Activated T-helper 9 cell treated with anti-CD3 and anti-CD28 coated beads, Interleukin-2, amount 50 U/mL, for 16 hours (primary cell): ENCODE results near the gene OR10J1.
"Not testable (repeated sequence)": the region's sequence is repeated elsewhere in the genome, so short reads cannot be mapped to it uniquely, and the experiment has no call there.

ENCODE experiments used
- DNase-seq: peaks from one replicate; pipeline ENCODE4 v3.0.0-alpha.2; 2020; ENCODE audit warnings: low read depth

Gene OR10J1, protein sequence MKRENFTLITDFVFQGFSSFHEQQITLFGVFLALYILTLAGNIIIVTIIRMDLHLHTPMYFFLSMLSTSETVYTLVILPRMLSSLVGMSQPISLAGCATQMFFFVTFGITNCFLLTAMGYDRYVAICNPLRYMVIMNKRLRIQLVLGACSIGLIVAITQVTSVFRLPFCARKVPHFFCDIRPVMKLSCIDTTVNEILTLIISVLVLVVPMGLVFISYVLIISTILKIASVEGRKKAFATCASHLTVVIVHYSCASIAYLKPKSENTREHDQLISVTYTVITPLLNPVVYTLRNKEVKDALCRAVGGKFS

DNA sequence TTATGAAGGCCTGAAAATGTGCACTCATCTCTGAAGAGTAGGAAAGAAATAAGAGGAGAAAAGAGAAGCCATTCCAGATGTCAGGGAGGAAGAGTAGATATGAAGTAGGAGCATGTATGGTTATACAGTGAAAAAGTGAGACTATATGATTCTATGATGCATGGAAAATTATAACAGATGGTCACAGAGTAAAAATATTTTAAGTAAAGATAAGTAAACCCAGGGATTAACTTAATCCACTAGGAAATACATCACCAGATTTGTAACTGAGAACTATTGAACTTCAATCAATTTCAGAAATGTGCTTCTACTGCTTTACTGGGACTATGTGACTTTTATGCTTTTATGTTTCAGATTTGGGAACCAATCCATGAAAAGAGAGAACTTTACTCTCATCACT lies at the start of gene OR10J1:
TSS of gene OR10J1 (plus strand) at position 301 of the 400 bp plus-strand sequence. CDS start at position 371, 70 bp downstream.
- no peak for DNase-seq

DNA sequence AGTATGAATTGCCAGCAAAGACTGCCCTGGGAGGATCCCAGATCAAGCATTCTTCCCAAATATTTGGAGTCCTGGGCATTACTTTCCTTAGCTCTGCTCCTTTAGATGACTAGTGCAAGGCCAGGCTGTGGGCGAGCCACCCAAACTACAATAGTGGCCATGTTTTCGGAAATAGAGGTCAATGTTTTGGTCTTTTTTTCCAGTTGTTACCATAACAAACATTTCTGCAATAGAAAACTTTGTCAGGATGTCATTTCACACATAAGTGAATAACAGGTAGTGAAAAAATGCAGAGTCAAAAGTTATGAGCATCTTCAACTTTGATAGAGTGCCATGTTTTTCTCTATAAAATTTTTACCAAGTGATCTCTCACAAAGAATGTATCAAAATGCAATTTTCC lies 32.7 kb upstream of the OR10J1 start:
- DNase-seq, result no peak

DNA sequence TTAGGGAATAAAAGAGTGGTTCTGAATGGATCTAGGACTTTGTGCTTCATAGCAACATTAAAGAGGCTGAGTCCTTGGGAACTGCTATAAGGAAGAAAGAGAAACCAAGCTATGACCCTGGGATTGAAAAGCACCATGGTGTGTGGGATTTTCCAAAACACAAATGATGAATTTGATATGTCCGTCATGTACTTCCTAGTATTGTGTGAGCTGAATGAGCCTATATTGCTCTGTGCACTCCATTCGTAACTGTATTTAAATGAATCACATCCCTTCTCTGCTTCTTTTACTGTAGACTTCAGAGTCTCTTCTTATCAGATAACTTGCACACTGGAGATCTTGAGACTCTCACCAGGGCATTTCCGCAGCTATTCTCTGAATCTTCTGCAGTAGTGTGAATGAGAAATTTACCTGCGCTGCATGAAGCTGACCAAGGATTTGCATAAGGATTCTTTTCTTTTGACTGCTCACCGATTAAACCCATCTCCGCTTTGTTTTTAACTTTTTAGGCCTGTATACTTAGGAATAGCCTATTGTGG lies 30.6 kb upstream of the OR10J1 start:
- no peak for DNase-seq

DNA sequence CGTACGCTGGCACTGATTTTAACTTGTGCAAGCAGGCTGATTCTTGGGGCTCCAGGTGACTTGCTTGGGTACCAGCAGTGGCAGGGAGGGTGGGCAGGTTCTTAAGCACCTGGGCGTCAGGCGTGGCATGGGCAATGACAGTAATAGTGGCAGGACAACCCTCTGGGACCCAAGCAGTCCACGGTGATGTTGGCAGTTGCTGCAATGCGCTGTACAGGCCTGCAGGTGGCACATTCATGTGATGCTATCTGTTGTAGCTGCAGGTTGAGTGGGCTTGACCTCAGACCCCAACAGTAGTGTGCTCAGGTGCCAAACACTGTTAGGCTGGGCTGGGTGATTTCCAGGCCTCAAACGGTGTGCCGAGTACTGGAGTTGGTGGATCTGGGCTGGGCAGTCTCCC lies 17.7 kb upstream of the OR10J1 start:
- no peak for DNase-seq

DNA sequence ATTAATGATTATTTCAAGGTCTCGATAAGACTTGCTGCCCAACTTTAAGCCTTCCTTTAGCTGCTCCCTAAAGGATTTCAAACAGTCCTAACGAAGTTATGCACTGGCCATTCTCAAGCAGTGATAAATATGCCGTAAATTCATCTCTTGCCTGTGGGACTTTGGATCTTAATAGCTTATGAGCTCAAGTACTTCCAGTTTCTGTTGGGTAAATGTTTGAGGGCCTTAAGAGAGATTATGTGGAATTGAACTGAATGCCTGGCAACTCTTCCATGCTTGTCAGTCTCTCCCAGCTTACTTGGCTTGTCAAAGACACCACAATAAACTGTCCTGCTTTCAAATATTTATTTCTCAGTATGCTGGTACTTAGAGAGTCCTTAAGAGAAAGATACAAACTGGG lies 11.0 kb upstream of the OR10J1 start:
- no peak for DNase-seq

DNA sequence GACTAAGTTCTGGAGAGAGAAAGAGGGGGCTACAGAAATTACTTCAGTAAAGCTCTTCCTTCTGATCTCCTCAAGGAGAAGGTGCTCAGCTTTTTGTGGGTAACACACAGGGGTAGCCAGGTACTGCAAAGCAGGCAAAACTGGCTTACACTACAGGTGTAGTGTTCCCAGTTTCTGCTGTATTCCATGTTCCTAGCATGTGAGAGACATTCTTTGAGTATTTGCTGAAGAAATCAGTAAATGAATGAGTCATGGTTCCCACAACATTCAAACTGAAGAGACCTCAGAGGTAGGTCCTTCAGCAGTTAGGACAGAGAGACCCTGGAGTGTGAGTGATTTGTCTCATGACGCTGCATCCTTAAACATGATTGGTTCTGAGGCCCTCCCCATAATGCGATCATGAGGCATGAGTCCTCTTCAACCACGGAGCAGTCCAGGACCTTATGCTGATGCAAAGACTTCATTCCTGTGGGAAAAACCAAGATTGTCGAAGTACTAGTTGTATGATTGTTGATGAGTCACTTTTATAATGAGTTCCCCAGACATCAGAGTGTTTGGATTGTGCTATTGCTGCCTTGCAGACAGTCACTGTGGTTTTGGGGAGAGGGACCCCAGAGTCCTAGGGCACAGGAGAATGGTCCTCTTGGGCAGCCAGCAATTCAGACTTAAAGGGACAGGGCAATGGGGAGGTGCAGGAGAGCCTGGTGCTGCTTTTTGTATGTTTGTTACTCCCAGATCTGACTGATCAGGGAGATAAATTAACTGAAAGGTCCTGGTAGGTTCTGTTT lies 10.3 kb upstream of the OR10J1 start:
- no peak for DNase-seq

DNA sequence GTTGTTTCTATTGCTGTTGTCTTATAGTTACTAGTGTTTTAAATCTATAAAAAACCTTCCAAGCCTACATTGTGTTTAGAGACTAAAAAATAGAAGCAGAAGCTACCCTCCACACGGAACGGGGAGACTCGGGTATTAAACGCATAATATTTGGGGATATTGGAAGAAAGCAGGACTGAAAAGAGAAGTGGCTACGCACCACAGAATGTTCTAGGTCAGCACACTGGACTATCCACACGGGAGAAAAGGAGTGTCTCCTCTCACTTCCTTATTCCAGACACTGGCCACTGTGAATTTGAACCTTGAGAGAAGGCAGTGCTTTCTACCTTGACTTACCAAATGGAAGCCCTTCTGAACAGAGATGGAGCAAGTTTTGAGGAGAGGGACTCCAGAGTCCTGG lies 8.5 kb upstream of the OR10J1 start:
- no peak for DNase-seq

DNA sequence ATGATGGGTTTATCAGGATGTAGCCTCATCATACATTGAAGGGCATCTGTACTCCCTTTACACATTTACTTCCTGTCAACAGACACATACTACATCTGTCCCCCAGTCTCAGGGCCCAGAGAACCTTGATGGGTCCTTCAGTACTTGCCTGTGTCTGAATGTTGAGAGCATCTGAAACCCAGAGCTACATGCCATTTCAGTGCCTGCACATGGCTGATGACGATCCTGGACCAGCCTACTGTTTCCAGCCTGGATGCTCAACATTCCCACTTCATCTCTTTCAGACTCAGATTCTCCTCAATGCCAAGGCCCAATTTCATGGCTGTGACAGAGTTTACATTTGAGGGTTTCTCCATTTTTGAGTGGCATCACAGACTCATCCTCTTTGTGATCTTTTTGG lies 7.6 kb upstream of the OR10J1 start, which contains the start of gene OR10J4:
TSS of gene OR10J4 (plus strand) at position 301 of the 400 bp plus-strand sequence.
- DNase-seq, result no peak

DNA sequence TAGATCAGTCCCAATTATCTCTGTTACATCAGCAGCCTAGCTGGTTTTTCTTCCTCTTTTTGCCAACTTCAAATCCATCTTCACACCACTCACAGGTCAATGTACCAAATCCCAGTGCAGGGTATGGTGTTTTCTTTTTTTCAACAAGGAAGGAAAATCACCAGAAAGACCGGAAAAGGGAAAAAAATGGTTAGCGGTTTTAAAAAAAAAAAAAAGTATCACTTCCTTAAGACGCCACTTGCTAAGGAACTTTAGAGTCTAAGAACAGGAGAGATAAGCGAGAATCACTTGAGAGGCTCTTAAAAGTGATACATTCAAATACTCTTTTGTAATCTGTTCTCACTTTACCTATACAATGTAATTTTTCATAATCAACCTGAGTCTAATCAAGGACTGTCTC lies 3.1 kb upstream of the OR10J1 start:
- DNase-seq, result no peak

DNA sequence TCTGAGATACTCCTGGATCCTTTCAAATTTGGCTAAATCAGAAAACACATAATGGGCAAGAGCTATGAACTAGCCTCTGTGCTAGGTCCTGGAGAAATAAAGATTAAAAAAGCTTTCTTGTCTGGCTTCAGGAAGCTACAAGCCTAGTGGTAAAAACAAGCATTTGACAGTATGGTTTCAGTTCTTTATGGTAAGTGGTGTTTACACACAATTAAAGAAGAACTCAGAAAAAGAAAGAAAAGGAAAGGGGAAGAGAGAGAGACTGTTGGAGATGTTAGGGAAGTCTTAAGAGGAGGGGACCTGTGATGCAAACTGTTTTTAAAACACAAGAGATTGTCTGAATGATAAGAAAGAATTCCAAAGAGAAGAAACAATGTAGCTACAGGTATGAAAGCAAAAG lies 1.8 kb downstream of the OR10J1 start:
- no peak for DNase-seq

DNA sequence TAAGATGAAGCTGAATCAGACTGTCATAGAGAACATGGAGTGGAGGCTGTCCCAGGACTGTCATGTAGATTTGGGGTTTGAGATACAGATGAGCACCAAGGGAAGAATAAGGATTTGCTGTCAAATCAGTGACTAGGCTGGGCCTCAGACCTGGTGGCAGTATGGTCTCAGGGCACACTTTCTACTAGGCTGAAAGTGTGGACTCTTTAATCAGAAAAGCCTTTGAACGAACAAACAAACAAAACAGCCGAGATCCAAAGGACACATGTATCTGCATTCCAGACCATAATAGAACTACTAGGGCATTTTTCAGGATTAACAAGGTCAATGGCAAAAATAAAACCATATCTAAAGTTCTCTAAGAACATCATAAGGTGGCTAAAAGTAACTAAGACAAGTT lies 2.9 kb downstream of the OR10J1 start:
- no peak for DNase-seq

DNA sequence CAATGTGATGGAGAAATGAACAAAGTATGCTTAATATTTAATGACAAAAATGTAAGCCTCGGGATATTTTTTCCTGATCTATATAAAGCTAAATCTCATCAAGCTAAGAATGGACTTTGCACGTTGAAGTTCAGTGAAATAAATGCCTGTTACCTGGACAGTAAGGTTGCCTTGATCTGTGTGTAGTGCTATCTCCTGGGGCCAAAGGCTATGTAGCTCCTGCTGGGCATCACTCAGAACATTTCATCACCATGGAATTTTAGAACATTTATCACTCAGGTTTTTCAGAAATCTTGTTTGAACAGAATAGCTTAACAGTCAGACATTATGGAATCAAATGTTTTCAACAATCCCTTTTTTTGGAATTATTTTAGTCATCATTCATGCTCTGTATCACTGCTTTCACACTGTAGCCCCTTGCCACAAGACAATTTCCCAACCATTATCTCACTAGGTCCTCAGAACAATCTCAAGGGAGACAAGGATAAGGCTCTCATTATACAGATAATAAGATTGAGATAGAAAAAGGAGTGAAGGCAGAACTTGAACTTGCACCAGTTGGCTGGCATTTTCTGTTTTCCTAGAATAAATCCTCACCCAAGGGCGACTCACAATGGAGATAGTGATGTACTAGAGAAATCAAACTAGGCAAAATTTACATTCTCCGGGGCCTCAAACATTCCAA lies 3.7 kb downstream of the OR10J1 start:
- DNase-seq, result no peak

DNA sequence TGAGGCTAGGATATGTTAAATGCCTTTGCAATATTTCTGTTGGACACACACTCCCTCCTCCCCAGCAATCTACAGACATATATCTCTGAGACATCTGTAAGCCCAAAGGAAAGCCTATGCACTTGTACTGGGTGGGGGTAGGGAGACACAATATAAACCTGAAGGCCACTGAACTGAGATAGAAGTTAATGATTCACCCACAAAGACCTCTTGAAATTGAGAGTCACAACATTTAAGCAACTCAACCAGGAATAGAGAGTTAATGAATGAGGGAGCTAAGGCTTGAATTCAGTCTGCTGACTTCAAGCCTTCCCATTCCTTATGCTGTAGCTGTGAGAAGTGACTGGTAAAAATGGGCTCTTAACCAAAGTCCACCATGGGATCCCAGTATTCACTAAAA lies 5.0 kb downstream of the OR10J1 start:
- DNase-seq, result no peak

DNA sequence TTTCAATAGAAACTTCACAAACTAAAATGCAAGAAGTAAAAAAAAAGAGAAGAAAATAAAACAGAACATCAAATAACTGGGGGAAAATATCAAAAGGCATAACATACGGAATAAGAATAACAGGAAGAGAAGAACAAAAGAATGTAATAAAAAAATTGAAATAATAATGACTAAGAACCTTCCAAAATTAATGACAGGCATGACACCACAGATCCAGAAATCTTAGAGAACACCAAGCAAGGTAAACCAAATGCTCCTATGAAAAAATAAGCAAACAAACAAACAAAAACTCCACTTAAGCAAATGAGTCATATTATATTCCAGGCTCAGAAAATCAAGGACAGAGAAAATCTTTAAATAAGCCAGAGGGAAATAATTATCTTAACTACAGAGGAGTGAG lies 8.7 kb downstream of the OR10J1 start:
- no peak for DNase-seq

DNA sequence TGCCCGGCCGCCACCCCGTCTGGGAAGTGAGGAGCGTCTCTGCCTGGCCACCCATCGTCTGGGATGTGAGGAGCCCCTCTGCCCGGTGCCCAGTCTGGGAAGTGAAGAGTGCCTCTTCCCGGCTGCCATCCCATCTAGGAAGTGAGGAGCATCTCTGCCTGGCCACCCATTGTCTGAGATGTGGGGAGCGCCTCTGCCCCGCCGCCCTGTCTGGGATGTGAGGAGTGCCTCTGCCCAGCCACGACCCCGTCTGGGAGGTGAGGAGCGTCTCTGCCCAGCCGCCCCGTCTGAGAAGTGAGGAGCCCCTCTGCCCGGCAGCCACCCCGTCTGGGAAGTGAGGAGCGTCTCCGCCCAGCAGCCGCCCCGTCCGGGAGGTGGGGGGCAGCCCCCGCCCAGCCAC lies 10.1 kb downstream of the OR10J1 start:
- not testable (repeated sequence) for DNase-seq

DNA sequence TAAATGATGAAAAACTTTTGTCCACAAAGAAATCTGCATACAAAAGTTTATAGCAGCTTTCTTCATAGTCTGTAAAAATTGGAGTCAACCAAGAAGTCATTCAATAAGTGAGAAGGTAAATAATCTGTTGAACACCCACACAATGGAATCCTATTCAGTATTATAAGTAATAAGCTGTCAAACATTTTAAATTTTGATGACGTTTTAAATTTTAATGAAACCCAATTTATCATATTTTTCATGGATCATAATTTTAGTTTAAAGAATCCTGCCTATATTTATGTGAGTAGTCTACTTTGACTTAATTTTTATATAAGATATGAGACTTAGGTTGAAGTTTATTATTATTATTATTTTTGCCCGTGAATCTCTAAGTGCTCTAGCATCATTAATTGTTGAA lies 20.0 kb downstream of the OR10J1 start:
- DNase-seq, result no peak

DNA sequence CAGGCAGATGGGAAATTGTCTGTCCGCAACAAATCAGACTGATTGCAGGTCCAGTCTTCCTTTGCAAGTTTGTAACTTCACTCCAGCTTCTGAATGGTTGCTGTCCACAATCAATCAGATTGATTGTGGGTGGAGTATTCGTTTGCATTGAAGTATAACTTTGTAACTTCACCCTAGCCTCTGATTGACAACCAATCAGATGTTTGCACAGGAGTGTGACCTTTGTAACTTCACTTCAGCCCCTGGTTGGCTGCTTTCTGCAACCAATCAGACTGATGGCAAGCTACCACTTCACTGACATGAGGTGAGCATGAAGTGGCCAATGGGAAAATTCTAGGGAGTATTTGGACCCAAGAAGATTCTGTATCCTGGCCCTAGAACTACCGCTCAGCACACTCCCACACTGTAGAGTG lies 25.7 kb downstream of the OR10J1 start:
- no peak for DNase-seq

DNA sequence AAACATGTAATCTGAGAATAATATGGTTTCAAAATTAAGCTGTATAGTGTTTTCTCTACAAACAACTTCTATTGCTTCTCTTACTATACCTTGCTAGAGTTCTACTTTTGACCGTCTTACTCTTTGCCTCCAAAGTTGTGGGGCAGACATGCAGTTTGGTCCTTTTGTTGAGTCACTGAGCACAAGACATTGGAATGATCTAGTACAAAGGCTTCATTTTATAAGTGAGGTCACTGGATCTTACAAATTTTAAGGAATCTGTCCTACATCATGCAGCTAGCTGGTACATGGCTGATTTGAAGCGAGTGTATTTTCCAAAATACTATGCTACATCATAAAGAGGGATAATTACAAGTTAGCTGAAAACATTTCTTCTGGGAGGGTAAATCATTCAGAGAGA lies 28.8 kb downstream of the OR10J1 start:
- no peak for DNase-seq

DNA sequence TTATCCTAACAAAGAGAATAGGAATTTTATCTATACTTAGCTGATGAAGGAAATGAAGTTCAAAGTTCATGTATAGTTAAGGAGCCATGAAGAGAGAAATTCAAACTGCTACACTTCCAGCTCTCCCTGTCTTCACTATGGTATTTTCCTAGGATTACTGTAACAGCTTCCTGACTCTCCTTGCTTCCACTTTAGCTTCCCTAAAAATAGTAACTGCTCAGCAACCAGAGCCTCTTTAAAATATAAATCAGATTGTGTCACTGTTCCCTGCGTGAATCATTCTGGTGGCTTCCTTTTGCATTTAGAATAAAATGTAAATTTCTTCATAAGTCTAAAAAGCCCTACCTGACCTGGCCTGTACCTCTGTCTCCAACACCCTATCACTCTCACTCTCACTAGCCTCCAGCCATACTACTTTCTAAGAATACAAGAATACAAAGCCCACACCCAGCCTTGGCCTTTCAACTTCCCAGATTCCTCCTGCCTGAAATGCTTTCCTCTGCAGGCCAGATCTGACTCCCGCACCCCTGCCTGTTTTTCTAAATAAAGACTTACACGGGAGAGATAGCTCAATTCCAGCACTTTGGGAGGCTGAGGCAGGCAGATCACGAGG lies 30.5 kb downstream of the OR10J1 start:
- DNase-seq, result no peak

DNA sequence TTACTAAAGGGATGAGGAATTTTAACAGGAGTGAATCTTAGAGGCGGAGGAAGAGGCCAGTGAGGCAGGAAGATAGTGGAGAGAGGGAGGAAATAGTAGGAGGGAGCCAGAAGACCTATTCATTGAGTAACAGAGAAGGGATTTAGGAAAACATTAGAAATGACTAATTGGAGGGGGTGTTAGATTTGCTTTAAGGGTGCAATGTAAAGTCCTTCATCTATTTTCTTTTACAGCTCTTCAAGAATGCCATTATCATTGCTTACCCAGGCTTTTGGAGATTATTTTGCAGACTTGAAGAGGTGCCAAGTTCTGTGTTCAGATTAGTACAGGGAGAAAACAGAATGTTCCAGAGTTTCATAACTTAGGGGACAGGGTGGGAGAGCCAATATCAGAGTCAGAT lies 33.8 kb downstream of the OR10J1 start:
- no peak for DNase-seq

DNA sequence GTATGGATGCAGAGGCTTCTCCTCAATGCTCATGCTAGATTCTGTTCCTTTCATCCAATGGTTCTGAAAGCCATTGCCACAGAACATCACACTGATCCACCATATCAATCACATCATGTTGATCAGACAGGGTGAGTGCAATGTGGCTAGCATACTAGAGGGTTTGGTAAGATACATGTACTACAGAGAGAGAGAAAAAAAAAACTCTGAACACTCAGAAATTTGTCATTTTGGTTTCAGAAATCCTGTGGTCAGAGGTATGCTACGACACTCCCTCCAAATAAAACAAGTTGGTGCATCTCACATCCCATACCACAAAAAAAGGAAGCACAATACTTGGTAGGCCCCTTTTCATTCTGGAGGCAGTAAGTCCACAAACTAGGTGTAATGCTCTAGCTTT lies 35.4 kb downstream of the OR10J1 start:
- no peak for DNase-seq

DNA sequence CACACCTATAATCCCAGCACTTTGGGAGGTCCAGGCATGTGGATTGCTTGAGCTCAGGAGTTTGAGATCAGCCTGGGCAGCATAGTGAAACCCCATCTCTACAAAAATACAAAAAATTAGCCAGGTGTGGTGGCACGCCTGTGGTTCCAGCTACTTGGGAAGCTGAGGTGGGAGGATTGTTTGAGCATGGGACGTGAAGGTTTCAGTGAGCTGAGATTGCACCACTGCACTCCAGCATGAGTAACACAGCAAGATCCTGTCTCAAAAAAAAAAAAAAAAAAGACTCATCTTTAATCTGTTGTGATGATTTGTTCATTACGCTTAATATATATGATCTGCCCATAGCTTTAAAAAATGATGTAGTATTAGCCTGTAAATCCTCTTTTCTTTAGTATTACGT lies 44.0 kb downstream of the OR10J1 start:
- no peak for DNase-seq
